Bronchus fibroblast of lung (primary cell): ENCODE data around the gene ANKRD50. TPM values are rescaled to one million over a fixed set of nuclear protein-coding genes. Genes with fewer than 3 reads are reported as not detected.

ENCODE experiments used
- total RNA-seq: library from RNA; depleted of rRNA; stranded (reverse); fragments of >200 nt; gene quantifications from 2 replicates; pipeline ENCODE4 v1.2.3, GENCODE V29; 2015

The ANKRD50 gene
- total RNA-seq = 6.7 and 8.2 TPM in 2 replicates

GRCh38 chr4:124712372-124713184 lies at the start of gene ANKRD50:
ANKRD50 (minus strand) TSS chr4:124712732; CDS start chr4:124710511, 2,221 bp downstream.

